ENCODE results near the gene TRIO.
"Not testable (repeated sequence)": the region's sequence is repeated elsewhere in the genome, so short reads cannot be mapped to it uniquely, and the experiment has no call there.

The TRIO gene

DNA sequence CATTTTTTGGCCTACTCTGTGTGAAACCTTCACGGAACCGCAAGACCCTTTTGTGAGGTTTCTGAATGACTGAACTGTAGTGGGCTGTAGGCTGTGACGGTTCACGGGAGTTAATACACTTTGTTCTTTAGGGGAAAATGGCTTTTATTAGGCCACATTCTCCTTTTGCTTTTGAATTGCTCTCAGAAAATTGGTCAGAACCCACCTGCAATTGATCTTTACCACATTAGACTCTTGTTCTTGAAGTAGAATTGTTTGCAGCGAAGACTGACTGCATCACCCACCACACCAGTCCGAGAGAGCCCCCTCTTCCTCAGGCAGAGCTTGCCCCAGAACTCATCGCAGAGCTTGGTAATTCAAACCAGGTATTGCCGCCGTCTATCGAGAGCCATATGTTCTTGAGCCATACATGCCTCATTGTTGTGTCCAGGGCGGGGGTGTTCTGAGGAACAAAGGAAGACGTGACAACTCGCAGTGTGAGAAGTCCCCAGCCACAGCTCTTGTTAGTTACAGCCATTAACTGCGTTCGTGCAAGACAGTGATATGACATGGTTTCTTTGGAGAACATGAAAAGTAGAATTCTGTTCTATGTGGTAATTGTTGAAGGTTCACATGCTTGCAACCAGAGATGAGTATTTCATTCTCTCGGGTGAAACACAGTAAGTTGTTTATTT, 272.0 kb downstream of the TRIO start:
- no peak for DNase-seq (ENCODE audit: low spot score)

DNA sequence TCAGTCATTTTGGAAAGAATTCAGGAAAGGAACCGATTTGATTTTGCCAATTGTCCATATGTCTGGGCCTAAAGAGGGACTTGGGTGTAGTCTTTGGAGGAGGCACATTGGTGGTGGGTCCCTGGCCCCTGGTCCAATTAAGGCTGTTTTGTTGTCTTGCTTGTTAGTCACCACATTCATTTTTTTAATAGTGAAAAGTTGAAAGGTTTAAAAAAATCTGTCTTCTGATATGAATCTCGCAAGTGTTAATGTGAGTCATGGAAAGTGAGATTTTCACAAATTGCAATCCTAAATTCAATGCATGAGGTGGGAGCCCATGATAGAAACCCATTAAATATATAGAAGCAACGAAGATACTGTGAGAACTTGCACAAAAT, 272.5 kb downstream of the TRIO start:
- no peak for DNase-seq (ENCODE audit: low spot score)

DNA sequence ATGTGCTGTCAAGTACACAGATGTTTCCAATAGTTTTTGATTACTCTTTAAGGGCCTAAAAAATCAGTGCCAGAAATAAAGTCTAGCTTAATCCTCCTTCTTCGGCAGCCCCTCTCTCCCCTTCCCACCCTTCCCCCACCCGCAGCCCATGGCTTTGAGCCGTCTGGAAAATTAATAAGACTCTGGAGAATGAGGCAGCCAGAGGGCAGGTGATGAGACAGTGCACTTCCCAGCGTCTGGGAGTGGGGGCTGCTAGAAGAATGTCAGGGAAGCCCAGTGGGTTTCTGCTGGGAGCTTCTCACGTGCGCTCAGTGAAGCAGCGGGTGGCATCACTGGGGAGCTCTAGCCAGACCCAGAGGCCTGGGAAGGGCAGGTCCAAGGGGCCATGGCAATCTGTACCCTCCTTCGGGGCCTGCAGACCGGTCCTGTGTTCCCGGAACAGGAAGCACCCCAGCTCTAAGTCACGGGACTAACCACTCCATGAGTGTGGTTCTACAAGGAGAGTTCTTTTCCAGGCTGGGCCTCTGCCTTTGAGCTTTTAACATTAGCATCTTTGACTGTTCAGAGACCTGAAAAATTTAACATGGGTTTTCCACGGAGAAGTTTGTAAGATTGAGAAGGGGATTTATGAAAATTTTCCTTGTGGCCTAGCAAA, 273.6 kb downstream of the TRIO start:
- DNase-seq (ENCODE audit: low spot score): no peak

DNA sequence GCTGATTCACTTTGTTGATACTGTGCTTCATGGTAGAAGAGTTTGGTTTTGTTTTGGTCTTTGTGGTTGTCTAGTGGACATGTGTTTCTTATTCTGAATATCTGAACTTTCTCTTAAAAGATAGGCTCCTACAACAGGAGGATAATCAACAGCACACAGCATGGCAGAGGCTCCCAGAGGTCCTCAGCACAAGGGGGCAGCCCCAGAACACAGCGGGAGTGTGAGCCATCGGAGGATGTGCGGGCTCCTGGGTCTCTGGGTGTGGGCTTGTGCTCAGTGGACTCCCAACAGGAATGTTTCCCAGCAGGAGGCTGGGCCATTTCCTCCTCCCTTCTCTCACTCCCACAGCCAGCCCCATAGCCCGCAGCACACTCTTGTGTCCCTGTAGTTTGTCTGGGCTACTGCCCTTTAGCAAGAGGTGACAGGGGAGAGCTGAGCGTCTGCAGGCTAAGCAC, 274.2 kb downstream of the TRIO start:
- no peak for DNase-seq (ENCODE audit: low spot score)

DNA sequence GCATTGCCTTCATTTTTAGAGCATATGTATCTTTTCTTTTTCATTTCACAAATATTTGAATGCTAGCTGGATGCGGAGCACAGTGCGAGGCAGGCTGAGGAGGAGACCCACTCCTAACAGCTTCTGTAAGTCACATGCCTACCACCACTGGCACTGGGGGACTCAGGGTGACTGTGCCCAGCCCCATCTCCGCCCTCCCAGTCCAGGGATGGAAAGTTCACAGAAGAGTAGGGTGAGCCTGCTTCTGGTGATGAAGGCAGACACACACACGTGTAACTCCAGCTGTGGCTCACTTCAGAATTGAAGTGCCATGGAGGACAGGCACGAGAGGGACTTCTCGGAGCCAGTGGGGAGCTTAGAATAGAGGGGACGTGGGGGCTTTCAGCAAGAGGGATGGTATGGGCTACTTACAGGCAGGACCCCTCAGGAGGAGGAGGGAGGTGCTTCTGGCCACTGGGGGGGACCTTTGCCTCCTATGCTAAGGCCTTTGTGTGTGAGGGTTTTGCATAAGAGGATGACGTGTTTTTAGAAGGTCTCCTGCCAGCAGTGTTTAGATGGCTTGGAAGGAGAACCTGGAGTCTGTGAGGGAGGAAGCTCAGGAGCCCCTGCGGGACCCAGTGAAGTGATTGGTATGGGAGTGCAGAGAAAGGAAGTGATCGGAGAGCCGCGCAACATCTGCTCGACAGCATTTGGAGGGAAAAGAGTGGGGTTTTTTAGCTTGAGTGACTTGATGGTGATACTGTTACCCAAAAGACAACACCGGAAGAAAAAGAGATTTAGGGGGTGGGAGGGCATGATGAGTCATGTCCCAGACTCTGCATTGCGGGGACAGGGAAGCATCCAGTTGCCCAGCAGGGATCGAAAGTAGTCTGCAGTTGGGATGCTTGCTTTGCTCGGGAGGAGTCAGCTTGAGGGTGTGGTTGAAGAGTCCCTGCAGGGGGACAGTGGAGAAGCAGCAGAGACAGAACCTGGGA, 274.9 kb downstream of the TRIO start:
- DNase-seq (ENCODE audit: low spot score): no peak

DNA sequence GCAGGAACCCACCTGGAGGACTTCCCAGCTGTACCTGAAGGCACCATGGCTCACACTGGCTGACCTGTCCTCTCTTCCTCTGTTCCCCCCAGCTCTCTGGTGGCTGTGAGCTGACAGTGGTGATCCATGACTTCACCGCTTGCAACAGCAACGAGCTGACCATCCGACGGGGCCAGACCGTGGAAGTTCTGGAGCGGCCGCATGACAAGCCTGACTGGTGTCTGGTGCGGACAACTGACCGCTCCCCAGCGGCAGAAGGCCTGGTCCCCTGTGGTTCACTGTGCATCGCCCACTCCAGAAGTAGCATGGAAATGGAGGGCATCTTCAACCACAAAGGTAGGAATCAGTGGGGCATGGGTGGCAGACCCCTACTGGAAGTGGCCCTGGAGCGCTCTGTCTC, 276.5 kb downstream of the TRIO start:
- no peak for DNase-seq (ENCODE audit: low spot score)

DNA sequence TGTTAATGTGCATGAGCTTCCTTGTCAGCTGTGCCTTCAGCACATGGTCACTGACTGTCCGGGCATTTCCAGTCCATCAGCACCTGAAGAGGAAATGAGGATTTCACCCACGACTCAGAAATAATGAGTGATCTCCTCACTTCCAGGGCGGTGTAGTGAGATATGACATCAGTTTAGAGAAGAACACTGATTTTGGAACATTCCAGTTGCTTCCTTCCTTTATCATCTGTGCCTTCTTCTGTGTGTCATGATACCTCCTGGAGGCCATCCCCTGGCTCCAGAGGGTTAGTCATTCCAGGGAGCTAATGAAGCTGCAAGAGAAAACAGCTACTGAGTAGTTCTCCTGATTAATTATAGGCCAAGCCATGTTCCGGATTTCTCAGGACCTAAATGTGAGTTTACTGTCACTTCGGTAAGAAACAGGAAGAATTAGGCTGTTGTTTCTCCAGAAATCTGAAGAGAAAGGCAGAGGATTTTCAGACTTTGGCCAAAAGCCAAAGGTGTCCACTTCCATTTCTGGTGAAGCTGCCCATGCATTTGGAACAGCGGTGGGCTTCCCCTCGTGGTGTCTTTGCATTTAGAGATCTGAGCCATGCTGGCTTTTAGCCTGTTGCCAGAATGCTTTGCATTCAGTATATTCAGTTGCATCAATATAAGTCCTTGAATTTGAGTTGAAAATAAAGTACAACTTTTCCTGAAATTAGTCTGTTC, 277.1 kb downstream of the TRIO start:
- no peak for DNase-seq (ENCODE audit: low spot score)

DNA sequence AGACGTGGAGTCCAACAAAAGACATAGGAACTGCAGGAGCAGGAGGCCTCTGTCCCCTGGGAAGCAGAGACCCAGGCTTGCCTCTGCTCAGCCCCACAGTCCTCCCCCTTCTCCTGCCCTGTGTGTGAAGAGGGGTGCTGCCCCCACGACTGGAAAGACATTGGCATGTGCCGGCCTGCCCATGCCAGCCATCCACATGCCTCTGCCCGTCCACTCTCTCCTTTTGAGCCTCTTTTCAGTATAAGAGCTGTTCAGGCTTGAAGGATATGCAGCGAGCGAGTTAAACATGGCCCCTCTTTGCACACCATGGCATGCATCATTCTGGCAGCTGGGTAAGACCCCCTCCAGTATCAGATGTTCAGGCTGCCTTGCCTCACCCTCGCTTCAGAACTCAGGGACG, 278.7 kb downstream of the TRIO start:
- no peak for DNase-seq (ENCODE audit: low spot score)

DNA sequence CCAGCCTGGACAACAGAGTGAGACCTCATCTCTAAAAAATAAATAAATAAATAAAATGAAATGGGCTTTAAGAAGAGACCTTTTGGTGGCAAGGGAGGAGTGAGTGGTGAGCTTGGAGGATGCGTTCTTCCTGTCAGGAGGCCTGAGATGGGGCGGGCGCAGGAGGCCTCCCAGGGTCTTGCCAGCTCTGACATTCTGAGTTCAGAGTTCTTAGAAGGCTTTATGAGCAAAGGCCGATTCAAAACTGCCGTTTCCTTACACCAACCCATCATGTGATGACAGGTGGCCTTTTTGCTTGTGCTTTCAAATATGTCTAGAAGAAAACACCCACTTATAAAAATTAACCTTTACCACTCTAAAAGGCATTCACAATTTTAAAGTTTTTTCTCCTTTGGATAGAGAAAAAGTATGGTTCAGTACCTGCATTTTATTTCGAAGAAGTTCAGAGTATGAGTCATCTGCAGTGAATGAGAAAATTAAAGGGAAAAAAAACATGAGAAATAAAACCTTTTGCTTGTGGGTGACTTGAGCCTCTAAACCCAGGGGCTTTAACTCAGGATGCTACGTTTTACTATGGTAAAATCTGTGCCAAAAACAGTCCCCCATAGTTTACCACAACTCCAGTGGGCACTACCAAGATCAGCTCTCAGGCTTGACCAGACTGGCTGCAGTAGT, 281.0 kb downstream of the TRIO start:
- DNase-seq (ENCODE audit: low spot score): no peak

DNA sequence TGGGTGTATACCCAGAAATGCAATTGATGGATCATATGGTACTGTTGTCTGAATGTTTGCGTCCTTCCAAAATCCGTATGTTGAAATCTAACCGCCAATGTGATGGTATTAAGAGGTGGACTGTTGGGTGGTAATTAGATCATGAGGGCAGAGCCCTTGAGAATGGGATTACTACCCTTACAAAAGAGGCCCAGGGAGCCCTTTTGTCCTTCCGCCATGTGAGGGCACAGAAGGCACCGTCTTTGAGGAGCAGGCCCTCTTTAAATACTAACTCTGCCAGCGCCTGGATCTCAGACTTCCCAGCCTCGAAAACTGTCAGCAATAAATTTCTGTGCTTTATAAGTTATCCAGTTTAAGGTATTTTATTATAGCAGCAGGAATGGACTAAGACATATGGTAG, 282.4 kb downstream of the TRIO start:
- no peak for DNase-seq (ENCODE audit: low spot score)

DNA sequence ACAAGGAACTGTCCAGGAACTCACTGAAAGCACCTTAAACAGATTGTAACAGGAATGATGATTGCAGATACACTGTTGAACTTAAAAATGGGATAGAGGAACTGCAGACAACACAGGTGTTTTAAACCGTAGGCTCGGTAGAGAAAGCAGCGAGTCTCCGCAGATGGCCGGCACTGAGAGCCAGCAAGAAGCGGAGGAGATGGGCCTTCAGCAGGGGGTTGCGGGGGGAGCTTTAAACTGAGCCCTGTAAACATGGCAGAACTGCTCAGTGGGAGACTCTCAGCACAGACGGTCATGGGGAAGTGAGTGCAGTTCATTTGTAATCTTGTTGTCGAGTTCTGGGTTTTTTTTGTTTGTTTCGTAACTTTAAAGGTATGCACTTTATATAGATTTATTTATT, 283.4 kb downstream of the TRIO start:
- DNase-seq (ENCODE audit: low spot score): no peak

DNA sequence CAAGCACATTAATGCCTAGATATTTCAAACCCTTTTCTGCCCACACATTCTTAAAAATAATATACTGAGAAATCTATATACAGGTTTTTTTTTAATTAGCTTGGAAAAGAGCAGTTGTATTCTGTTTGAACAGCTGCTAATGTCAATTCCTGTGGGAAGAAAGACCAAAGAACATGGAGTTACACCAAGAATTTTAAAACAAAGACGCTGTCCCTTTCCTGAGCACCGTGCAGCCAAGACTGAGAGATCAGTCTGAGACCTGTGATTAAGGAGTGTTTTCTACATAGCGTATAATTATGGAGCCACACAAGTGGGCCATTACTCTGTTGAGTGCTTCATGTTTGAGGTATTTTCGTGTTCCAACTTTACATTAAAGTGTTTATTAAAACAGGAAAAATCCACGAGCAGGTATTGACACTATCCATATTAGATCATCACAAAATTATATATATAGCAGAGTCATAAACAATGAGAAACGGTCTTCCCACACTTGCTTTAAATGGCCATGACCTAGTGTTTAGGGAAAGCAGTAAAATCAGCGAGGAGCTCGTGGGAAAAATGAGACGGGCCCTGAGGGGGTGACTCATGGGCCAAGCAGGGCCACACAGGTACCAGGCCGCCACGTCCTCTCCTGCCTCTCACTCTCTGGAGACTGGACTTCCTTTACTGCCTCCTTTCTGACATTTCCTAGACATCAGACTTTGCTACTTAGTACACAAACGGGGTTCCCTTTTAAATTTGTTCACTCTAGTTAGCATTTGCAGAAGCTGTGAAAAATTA, 285.4 kb downstream of the TRIO start:
- no peak for DNase-seq (ENCODE audit: low spot score)

DNA sequence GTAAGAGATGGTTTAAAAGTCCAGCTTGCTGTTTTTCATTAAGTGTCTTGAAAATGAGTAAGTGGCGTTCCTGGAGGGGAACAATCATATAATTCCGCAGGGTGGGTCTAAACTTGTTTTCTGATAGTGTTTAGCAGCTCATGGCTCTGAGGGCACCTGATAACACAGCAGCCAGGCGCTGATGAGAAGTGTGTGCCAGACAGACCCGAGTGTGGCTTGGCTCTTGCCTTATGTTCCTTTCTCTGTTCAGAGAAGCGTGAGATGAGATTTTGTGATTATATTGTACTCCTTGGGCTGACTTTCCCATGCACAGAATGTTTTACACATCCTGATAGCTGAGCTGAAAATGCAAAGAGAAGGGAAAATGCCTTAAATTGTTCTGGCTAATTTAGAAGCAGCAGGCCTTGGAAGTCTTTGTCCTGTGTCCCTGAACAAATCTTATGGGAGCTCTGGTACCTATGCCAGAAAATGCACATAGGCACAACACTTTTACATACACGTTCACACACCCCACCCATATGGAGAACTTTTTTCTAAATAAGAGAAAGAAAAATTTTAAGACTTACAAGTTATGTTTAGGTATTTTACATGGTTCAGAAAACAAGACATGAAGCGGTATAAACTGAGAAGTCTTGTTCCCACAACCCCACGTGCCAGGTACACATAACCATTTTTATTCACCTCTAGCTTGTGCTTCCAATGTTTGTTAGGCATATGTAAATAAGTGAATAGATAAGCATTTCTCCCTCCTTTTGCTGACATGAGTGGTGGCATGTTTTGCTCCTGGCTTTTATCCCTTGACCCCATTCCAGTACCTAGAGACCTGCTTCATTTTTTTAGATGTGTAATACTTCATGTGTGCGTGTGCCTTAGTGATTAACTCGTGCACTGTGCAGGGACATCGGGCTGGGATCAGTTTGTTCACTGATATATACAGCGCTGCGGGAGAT, 286.2 kb downstream of the TRIO start:
- no peak for DNase-seq (ENCODE audit: low spot score)

DNA sequence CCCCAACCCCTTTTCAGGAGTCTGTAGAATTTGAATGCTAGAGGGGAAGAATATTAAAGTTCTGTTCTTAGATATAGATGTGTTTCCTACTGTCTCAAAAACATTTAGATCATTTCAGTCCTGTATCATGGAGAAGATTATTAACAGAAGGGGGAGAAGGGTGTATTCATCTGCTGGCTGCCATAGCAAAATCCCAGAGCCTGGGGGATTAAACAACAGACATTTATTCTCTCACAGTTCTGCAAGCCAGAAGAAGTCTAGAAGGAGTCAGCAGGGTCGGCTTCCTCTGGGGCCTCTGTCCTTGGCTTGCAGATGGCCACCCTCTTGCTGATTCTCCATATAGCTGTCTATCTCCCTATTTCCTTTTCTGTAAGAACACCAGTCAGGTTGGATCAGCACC, 288.4 kb downstream of the TRIO start:
- DNase-seq (ENCODE audit: low spot score): no peak

DNA sequence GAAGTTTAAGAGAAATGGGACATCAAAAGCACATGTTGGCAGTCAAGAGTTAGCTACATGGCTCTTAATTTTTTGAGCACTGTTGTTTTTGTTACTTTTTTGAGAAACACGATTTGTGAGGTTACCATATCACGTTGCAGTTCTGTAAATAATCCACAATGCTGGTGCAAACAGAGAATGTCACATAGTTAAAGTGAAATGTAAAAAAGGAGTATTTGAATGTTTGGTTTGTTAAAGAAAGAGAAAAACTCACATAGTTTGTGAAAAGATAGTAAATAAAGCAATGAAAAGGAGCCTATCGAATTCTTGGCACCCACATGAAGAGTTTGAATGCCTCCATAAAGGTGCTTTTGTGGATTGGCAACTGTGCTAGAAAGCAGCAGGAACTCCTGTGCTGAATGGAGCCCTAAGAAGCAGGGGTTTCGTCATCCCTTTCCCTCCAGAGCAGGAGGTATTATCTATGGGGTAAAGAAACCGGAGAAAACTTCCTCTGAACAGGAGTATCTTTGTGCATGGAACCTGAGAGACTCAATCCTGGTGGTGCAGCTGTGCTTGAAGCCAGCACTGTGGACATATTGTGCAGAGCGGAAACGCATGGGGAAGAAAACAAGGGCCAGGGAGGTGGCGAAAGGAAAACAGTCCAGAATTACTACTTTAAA, 289.9 kb downstream of the TRIO start:
- no peak for DNase-seq (ENCODE audit: low spot score)

DNA sequence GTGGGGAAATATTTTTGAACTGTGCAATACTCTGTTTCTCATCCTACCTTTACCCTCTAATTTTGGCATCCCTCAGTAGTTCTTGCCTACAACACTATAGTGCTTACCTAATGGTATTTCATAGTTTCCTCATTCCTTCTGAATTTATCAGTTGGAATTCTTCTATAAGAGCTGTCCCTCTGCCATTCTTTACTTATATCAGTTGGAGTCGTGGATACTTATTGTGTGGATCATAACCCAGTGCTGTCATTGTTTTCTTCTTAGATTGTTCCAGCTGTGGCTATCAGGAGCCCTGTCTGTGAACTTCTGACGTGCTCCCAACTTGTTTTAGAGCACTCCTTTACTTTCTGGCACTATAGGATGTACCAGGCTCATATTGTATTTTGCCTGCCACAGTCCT, 292.3 kb downstream of the TRIO start:
- no peak for DNase-seq (ENCODE audit: low spot score)

DNA sequence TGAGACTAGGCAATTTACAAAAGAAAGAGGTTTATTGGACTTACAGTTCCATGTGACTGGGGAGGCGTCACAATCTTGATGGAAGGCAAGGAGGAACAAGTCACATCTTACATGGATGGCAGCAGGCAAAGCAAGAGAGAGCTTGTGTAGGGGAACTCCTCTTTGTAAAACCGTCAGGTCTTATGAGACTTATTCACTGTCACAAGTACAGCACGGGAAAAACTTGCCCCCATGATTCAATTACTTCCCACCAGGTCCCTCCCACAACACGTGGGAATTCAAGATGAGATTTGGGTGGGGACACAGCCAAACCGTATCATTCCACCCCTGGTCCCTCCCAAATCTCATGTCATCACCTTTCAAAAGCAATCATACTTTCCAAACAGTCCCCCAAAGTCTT, 293.0 kb downstream of the TRIO start:
- DNase-seq (ENCODE audit: low spot score): not testable (repeated sequence)

DNA sequence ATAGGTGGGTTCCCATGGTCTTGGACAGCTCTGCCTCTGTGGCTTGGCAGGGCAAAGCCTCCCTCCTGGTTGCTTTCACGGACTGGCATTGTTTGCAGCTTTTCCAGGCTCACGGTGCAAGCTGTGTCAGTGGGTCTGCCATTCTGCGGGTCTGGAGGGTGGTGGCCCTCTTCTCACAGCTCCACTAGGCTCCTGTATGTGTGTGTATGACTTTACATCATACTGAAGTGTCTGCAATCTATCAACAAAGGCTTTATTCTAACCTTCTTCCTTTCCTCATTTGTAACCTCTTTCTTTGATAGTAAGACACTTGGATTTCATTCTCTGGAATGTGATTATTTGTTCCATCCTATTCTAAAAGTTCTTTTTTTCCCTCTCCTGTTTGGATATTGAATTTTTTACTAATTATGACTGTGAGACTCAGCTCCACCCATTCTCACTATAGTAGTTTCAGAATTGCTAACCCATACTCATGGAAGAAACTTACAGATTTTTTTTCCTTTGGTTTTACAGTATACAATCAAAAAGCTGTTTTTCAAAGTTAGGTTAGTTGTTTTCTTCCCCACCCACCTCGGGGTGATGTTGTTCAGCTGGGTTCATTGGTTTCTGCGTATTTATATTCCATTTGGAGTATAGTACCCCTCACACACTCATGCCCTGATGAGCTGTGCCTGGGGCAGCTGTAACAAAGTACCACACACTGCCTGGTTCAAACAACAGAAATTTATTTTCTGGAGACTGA, 293.8 kb downstream of the TRIO start:
- no peak for DNase-seq (ENCODE audit: low spot score)

Data from kidney capillary endothelial cell (primary cell).